Ishikawa (cell line): Measurements from ENCODE around the gene CADM1.

Experiments
- CEBPB ChIP-seq: IDR thresholded peaks from 2 replicates; pipeline ENCODE4 v1.6.1; 2012
- CREB1 ChIP-seq: IDR thresholded peaks from 2 replicates; pipeline ENCODE4 v1.6.1; 2012; ENCODE audit warnings: low read depth
- EGR1 ChIP-seq: IDR thresholded peaks from 2 replicates; pipeline ENCODE4 v1.6.1; 2012
- EP300 ChIP-seq: IDR thresholded peaks from 2 replicates; pipeline ENCODE4 v1.6.1; 2012; ENCODE audit warnings: borderline replicate concordance
- FOXM1 ChIP-seq: IDR thresholded peaks from 2 replicates; pipeline ENCODE4 v1.6.1; 2012; ENCODE audit warnings: low read depth, borderline replicate concordance
- NFIC ChIP-seq: IDR thresholded peaks from 2 replicates; pipeline ENCODE4 v1.6.1; 2012
- RAD21 ChIP-seq: IDR thresholded peaks from 2 replicates; pipeline ENCODE4 v1.6.1; 2012; ENCODE audit warnings: low read depth
- TAF1 ChIP-seq: IDR thresholded peaks from 2 replicates; pipeline ENCODE4 v1.6.1; 2012; ENCODE audit warnings: low read depth, mild to moderate bottlenecking
- TCF12 ChIP-seq: IDR thresholded peaks from 2 replicates; pipeline ENCODE4 v1.6.1; 2012; ENCODE audit warnings: low read depth
- TEAD4 ChIP-seq: IDR thresholded peaks from 2 replicates; pipeline ENCODE4 v1.6.1; 2012
- YY1 ChIP-seq: IDR thresholded peaks from 2 replicates; pipeline ENCODE4 v1.6.1; 2012; ENCODE audit warnings: low read depth
- ZBTB7A ChIP-seq: IDR thresholded peaks from 2 replicates; pipeline ENCODE4 v1.6.1; 2012; ENCODE audit warnings: low read depth
- TF ChIP-seq, protein P1 (sequence below): IDR thresholded peaks from 2 replicates; pipeline ENCODE4 v1.6.1; 2012
- TF ChIP-seq, protein P2 (sequence below): IDR thresholded peaks from 2 replicates; pipeline ENCODE4 v1.6.1; 2012
- TF ChIP-seq, protein P3 (sequence below): IDR thresholded peaks from 2 replicates; pipeline ENCODE4 v1.6.1; 2012; ENCODE audit warnings: low read depth, mild to moderate bottlenecking

CADM1 gene

DNA sequence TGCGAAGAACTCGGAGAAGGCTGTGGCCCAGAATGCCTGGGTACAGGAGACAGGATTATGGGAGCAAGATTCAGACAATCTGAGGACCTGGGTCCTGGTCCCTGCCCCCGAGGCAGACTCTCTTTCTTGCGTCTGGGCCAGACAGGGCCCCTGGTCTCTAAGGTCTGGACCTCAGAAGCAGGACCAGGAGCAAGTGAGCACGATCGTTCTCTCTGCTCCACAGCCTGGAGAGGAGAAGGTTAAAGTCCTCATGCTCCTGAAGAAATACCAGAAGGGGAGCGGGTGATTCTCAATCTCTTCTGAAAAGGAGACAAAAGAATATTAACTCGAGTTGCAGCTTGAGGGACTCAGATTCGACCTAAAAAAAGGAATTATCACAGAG lies 349.9 kb downstream of the CADM1 start:
- TF ChIP-seq EGR1 (no peak), TEAD4 (no peak), EP300 (no peak), TAF1 (no peak), TCF12 (no peak), CREB1 (no peak), NFIC (no peak), RAD21 (no peak), FOXM1 (no peak), YY1 (no peak)
- TF ChIP-seq, protein P1, sequence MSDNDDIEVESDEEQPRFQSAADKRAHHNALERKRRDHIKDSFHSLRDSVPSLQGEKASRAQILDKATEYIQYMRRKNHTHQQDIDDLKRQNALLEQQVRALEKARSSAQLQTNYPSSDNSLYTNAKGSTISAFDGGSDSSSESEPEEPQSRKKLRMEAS, result no peak
- TF ChIP-seq, protein P2, sequence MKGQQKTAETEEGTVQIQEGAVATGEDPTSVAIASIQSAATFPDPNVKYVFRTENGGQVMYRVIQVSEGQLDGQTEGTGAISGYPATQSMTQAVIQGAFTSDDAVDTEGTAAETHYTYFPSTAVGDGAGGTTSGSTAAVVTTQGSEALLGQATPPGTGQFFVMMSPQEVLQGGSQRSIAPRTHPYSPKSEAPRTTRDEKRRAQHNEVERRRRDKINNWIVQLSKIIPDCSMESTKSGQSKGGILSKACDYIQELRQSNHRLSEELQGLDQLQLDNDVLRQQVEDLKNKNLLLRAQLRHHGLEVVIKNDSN, result no peak
- TF ChIP-seq, protein P3, sequence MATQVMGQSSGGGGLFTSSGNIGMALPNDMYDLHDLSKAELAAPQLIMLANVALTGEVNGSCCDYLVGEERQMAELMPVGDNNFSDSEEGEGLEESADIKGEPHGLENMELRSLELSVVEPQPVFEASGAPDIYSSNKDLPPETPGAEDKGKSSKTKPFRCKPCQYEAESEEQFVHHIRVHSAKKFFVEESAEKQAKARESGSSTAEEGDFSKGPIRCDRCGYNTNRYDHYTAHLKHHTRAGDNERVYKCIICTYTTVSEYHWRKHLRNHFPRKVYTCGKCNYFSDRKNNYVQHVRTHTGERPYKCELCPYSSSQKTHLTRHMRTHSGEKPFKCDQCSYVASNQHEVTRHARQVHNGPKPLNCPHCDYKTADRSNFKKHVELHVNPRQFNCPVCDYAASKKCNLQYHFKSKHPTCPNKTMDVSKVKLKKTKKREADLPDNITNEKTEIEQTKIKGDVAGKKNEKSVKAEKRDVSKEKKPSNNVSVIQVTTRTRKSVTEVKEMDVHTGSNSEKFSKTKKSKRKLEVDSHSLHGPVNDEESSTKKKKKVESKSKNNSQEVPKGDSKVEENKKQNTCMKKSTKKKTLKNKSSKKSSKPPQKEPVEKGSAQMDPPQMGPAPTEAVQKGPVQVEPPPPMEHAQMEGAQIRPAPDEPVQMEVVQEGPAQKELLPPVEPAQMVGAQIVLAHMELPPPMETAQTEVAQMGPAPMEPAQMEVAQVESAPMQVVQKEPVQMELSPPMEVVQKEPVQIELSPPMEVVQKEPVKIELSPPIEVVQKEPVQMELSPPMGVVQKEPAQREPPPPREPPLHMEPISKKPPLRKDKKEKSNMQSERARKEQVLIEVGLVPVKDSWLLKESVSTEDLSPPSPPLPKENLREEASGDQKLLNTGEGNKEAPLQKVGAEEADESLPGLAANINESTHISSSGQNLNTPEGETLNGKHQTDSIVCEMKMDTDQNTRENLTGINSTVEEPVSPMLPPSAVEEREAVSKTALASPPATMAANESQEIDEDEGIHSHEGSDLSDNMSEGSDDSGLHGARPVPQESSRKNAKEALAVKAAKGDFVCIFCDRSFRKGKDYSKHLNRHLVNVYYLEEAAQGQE, result no peak

DNA sequence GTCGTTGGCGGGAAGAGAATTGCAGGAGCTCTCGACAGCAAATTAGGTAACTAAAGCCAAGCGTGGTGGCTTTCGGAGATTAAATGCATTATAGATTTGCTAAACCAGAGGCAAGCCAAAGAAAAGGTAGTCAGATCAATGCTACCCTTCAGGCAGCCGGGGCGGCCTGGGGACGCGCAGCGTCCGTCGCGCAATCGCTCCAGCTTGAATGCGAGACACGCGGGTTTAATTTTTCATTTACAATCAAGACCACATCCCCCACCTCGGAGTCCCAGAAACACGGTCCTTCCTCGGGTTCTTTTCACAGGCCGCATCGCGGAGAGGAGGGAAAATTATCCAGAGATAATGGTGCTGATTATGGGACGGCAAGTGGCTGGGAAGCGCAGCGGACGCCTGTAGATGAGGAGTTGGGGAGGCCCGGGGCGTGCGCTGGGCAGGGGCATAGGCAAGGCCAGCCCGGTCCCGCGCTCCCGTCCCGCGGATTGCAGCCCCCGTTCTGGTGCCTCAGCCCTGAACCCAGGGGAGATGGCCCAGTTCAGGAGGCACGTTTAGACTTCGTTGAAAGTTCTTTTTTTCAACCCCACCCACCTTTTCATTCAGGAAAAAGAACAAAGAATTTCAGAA lies 350.4 kb downstream of the CADM1 start:
- TF ChIP-seq CREB1 (no peak), RAD21 (no peak), CEBPB (no peak), TAF1 (no peak), EGR1 (no peak), NFIC (no peak), EP300 (no peak), ZBTB7A (no peak), TEAD4 (no peak), TCF12 (no peak), YY1 (no peak), FOXM1 (no peak)
- TF ChIP-seq, protein P2, result no peak
- TF ChIP-seq, protein P3, result no peak
- TF ChIP-seq, protein P1, result no peak

DNA sequence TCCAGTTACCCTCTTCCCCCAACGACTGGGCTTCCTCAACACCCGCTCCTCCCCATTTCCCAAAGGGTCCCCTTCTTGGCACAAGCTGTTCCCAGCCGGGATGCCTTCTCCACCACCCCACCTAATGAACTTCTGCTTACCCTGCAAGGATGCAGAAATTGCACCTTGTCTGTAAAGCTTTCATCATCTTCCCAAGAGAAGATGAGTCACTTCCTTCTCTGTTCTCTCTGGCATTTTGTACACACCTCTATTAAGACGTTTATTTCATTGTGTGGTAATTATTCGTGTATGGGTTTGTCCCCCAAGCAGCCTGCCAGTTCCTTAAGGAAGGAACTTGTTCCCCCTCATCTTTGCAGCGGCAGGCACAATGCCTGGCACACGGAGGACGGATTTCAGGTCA lies 351.1 kb downstream of the CADM1 start:
- TF ChIP-seq NFIC (no peak), EGR1 (no peak)
- TF ChIP-seq, protein P1, result no peak
- TF ChIP-seq, protein P3, result no peak

DNA sequence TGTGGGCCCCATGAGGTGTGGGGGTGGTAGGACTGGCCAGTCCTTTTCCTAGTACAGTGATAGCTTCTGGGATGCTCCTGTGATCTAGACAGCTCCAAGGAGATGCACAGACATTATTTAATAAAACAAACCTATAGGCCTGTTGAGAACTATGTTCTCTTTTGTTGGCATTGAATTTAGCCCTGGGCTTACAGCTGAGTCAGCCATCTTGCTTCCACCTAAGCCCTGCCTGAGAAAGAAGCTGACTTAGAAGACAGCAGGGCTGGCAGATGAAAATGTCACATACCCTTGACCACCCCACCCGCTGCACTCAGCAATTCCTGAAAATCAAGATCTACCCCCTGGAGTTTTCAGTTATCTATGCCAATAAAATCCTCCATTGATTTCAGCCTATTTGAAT lies 353.2 kb downstream of the CADM1 start:
- no peak for TF ChIP-seq CEBPB
- TF ChIP-seq, protein P2, result no peak
- TF ChIP-seq RAD21, result no peak
- no peak for TF ChIP-seq ZBTB7A
- no peak for TF ChIP-seq CREB1
- TF ChIP-seq FOXM1, result no peak
- TF ChIP-seq TEAD4, result no peak
- TF ChIP-seq, protein P1, result no peak
- TF ChIP-seq EGR1, result no peak
- no peak for TF ChIP-seq YY1
- no peak for TF ChIP-seq EP300
- no peak for TF ChIP-seq NFIC
- TF ChIP-seq, protein P3, result no peak
- no peak for TF ChIP-seq TCF12
- TF ChIP-seq TAF1, result no peak
